Upper lobe of left lung (tissue), 6 donors: Measurements from ENCODE around the gene NRGN. TPM values are rescaled to one million over a fixed set of nuclear protein-coding genes. Genes with fewer than 3 reads are reported as not detected.
A peak's percentile ranks its signal among the peaks of the same experiment; 100 is the strongest.

Experiments used
- ATAC-seq, 2 donors: fragments of 200-7000 bp; cut with Tn5 transposase; one replicate each; pipeline ENCODE4 v1.9.1; 2022; ENCODE audit warnings: mild to moderate bottlenecking in 2 of 2, moderate library complexity in 2 of 2; ENCODE audit not compliant: low FRiP score in 2 of 2
- DNase-seq, 2 donors: peaks; one replicate each; pipeline ENCODE4 v3.0.0-alpha.2; 2019 to 2020
- H3K27ac ChIP-seq, 4 donors: fragments of 200-600 bp; sonication (generic); one replicate each; pipeline ENCODE4 v1.5.1; 2016 to 2019
- H3K27me3 ChIP-seq, 4 donors: fragments of 200-600 bp; sonication (generic); one replicate each; pipeline ENCODE4 v1.5.1; 2017 to 2019
- H3K36me3 ChIP-seq, 4 donors: fragments of 200-600 bp; sonication (generic); one replicate each; pipeline ENCODE4 v1.5.1; 2016 to 2019
- H3K4me1 ChIP-seq, 4 donors: fragments of 200-600 bp; sonication (generic); one replicate each; pipeline ENCODE4 v1.5.1; 2018 to 2019
- H3K4me3 ChIP-seq, 4 donors: fragments of 200-600 bp; sonication (generic); one replicate each; pipeline ENCODE4 v1.5.1; 2017 to 2019; ENCODE audit warnings: mild to moderate bottlenecking in 2 of 4, moderate library complexity in 1 of 4
- H3K9me3 ChIP-seq, 4 donors: fragments of 200-600 bp; sonication (generic); one replicate each; pipeline ENCODE4 v1.5.1; 2018 to 2019
- EP300 ChIP-seq, 4 donors: sonication (generic); formaldehyde crosslinking; IDR thresholded peaks; one replicate each; pipeline ENCODE4 v1.5.1; 2017; ENCODE audit warnings: antibody characterized with exemption in 4 of 4, control low read depth in 2 of 4
- POLR2A ChIP-seq, 4 donors: fragments of 450-650 bp; IDR thresholded peaks; one replicate each; pipeline ENCODE4 v1.5.1; 2016 to 2017; ENCODE audit warnings: antibody characterized with exemption in 4 of 4, mild to moderate bottlenecking in 2 of 4
- POLR2AphosphoS5 ChIP-seq, 2 donors: sonication (generic); formaldehyde crosslinking; IDR thresholded peaks; one replicate each; pipeline ENCODE4 v1.5.1; 2017; ENCODE audit warnings: antibody characterized with exemption in 2 of 2
- WGBS, 2 donors: methylation state at CpG; one replicate each; pipeline ENCODE4 v1.1.5; 2017 to 2018; 5-methylcytosine and 5-hydroxymethylcytosine counted together
- total RNA-seq, 6 donors: library from RNA; depleted of rRNA in 4 of 6; stranded (reverse); fragments of >200 nt in 4 of 6; gene quantifications; one replicate each; pipeline versions ENCODE4 v1.1.0 to v1.2.1, GENCODE V29; 2016 to 2021
- TF ChIP-seq, protein P1 (sequence below), 6 experiments: fragments of 450-650 bp in 4 of 6; fragments of 200-600 bp in 2 of 6; sonication (generic) in 2 of 6; IDR thresholded peaks; one replicate each; pipeline ENCODE4 v1.5.1; 2016 to 2019; ENCODE audit warnings: antibody characterized with exemption in 6 of 6
- donor health status: DM: no; HTN: no; CAD: no; lungs with moderate emphysema.
- donor health status: DM: no; HTN: yes; CAD: no; lungs with severe emphysema.

NRGN gene
- total RNA-seq, 6 donors from 2014 or later, result 30.9 to 111 (median 77.6) TPM

DNA sequence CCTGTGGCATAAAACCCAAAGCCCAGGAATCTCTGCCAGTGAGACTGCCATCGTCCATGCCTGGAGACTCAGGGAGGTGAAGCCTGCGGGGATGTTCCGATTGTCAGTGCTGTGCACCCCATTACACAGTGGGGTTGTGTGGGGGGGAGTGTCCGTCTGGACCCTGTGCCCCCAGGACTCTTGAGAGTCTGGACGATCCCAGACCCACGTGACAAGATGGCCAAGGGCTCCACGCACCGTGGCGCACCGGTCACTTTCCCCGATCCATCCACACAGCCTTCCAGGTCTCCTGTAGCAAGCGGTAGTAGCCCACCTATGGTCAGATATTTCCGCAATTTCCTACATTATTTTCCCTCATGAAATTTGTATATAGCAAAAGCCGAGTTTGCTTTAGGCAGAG lies 20.9 kb upstream of the NRGN start:
- H3K9me3 ChIP-seq, result no peaks in the 10 kb centered on the region
- H3K4me1 ChIP-seq, result peaks cover 9 to 20% (median 13%) of the 10 kb centered on the region in 4 donors
- ATAC-seq (no peak), DNase-seq (peak in 1 of 2 donors; percentile 62)
- H3K27ac ChIP-seq, result peak overlapping the region in 2 of 4 donors; percentile 77 to 83
- peak overlapping the region in 1 of 4 donors; percentile 53 for H3K4me3 ChIP-seq
- H3K27me3 ChIP-seq, result peaks cover 0 to 6% (median 1%) of the 10 kb centered on the region in 4 donors
- WGBS, 2 donors, result 68% methylated on average over 14 of the region's 14 CpGs
- TF ChIP-seq POLR2A (IDR thresholded peaks at IDR 0.05), result no peak
- no peak for TF ChIP-seq EP300 (IDR thresholded peaks at IDR 0.05)
- TF ChIP-seq, protein P1, sequence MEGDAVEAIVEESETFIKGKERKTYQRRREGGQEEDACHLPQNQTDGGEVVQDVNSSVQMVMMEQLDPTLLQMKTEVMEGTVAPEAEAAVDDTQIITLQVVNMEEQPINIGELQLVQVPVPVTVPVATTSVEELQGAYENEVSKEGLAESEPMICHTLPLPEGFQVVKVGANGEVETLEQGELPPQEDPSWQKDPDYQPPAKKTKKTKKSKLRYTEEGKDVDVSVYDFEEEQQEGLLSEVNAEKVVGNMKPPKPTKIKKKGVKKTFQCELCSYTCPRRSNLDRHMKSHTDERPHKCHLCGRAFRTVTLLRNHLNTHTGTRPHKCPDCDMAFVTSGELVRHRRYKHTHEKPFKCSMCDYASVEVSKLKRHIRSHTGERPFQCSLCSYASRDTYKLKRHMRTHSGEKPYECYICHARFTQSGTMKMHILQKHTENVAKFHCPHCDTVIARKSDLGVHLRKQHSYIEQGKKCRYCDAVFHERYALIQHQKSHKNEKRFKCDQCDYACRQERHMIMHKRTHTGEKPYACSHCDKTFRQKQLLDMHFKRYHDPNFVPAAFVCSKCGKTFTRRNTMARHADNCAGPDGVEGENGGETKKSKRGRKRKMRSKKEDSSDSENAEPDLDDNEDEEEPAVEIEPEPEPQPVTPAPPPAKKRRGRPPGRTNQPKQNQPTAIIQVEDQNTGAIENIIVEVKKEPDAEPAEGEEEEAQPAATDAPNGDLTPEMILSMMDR (IDR thresholded peaks at IDR 0.05), result no peak
- TF ChIP-seq POLR2AphosphoS5 (IDR thresholded peaks at IDR 0.05), result no peak
- H3K36me3 ChIP-seq, result no peaks in the 10 kb centered on the region

DNA sequence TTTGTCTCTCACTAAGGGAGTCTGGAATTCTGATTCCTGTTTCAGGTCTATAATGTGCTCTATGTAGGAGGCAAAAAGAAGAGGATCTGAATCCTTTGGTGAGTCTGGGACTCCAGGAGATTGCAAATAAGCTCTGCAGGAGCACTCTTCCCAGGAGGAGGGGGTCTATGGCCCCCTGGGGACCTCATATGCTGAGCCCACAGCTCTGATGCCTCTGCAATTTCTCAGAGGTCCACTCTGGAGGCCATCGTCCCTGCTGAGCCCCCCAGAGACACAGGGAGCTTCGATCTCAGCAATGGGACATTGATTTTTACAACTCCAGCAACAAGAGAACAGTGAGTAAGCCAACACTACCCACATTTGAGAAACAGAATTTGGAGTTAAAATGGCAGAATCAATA lies 20.2 kb upstream of the NRGN start:
- peaks cover 10 to 24% (median 15%) of the 10 kb centered on the region in 4 donors for H3K4me1 ChIP-seq
- TF ChIP-seq POLR2AphosphoS5 (IDR thresholded peaks at IDR 0.05) (no peak), EP300 (IDR thresholded peaks at IDR 0.05) (no peak), POLR2A (IDR thresholded peaks at IDR 0.05) (no peak)
- TF ChIP-seq, protein P1 (IDR thresholded peaks at IDR 0.05), result no peak
- H3K27me3 ChIP-seq, result peaks cover 0 to 6% (median 1%) of the 10 kb centered on the region in 4 donors
- DNase-seq, result no peak
- H3K27ac ChIP-seq, result no peak overlapping the region
- H3K36me3 ChIP-seq, result no peaks in the 10 kb centered on the region
- WGBS, 2 donors, result 78 to 100% methylated on average over 2 of the region's 2 CpGs
- H3K9me3 ChIP-seq, result no peaks in the 10 kb centered on the region
- no peak for ATAC-seq
- no peak overlapping the region for H3K4me3 ChIP-seq

DNA sequence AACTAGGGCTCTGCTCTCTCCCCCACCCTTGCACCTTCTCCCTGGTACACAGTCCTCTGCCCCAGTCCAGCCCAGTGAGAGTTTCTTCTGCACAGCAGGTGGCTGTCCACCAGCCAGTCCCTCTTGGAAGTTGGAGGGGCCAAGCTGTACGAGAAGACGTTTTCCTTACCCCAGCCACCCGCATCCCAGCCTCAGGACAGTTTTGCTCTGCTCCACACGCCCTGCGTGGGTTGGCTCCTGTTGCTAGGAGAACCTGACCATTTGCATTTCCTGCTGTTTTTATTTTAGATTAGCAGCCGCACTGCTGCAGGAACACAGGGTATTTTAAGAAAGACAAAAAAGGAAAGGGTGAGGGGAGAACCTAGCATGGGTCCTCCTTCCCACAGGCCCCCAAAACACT lies 17.6 kb upstream of the NRGN start:
- no peak for ATAC-seq
- H3K27me3 ChIP-seq, result peaks cover 0 to 6% (median 1%) of the 10 kb centered on the region in 4 donors
- no peak overlapping the region for H3K4me3 ChIP-seq
- DNase-seq, result no peak
- no peak overlapping the region for H3K27ac ChIP-seq
- H3K4me1 ChIP-seq, result peaks cover 31 to 48% (median 35%) of the 10 kb centered on the region in 4 donors
- no peaks in the 10 kb centered on the region for H3K36me3 ChIP-seq
- H3K9me3 ChIP-seq, result no peaks in the 10 kb centered on the region
- TF ChIP-seq POLR2A (IDR thresholded peaks at IDR 0.05), result no peak
- TF ChIP-seq, protein P1 (IDR thresholded peaks at IDR 0.05), result no peak
- no peak for TF ChIP-seq EP300 (IDR thresholded peaks at IDR 0.05)
- no peak for TF ChIP-seq POLR2AphosphoS5 (IDR thresholded peaks at IDR 0.05)
- 59 to 61% methylated on average over 6 of the region's 6 CpGs for WGBS, 2 donors

DNA sequence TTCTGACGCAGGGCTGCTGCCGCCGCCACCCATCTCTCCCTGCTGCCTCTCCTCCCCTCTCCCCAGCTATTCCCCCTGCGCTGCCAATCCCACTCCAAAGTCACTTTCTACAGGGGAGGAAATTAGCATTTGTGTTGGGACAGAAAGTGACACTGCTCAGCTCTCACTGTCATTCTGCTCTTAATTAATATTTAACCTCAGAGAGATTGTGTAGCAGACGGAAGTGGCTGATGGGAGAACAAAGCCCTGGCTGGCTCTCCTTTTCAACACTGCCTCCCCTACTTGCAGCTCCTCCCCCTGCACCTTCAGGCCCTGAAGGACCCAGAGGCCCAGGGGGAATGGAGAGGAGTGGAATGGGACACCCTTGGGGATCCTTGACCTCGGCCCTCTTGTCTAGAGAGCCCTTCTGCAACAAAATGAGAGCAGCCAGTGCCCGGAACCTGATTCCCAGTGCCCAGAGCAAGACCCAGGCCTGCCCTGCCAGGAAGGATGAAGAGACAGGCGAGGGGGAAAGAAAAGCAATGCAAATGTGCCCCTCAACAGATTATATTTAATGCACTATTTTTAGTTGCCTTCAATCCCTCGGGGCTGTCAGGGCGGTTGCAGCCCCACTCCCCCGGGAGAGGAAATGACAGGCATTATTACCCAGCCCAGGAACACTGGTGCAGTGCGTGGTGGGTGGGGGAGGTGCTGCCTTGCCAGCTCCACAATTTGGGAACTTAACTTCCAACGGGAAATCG lies 14.6 kb upstream of the NRGN start:
- TF ChIP-seq, protein P1 (IDR thresholded peaks at IDR 0.05), result no peak
- TF ChIP-seq POLR2A (IDR thresholded peaks at IDR 0.05) (peak in 1 of 4 donors; percentile 53), EP300 (IDR thresholded peaks at IDR 0.05) (peak in 3 of 4 donors; percentile 56 to 85 (median 73)), POLR2AphosphoS5 (IDR thresholded peaks at IDR 0.05) (peak in 1 of 2 donors; percentile 59)
- 18 to 22% methylated on average over 13 to 14 of the region's 14 CpGs for WGBS, 2 donors
- Histone ChIP-seq H3K4me1 (peaks cover 19 to 36% (median 27%) of the 10 kb centered on the region in 4 donors), H3K27me3 (no peaks in the 10 kb centered on the region), H3K4me3 (peak overlapping the region in 2 of 4 donors; percentile 23 to 24), H3K36me3 (no peaks in the 10 kb centered on the region), H3K27ac (peak overlapping the region; percentile 59 to 83 (median 68)), H3K9me3 (no peaks in the 10 kb centered on the region)
- peak; percentile 69 to 93 for ATAC-seq
- DNase-seq, result peak in 1 of 2 donors; percentile 89
